NT2/D1 (cell line): ENCODE results near the gene PACS1.

Source experiments
- SUZ12 ChIP-seq: IDR thresholded peaks from 2 replicates; pipeline ENCODE4 v1.6.1; 2011; ENCODE audit not compliant: insufficient read length, insufficient read depth; ENCODE audit errors: extremely low read depth
- ZNF274 ChIP-seq: IDR thresholded peaks from 2 replicates; pipeline ENCODE4 v1.6.1; 2011; ENCODE audit warnings: mild to moderate bottlenecking, low read depth, low read length

DNA sequence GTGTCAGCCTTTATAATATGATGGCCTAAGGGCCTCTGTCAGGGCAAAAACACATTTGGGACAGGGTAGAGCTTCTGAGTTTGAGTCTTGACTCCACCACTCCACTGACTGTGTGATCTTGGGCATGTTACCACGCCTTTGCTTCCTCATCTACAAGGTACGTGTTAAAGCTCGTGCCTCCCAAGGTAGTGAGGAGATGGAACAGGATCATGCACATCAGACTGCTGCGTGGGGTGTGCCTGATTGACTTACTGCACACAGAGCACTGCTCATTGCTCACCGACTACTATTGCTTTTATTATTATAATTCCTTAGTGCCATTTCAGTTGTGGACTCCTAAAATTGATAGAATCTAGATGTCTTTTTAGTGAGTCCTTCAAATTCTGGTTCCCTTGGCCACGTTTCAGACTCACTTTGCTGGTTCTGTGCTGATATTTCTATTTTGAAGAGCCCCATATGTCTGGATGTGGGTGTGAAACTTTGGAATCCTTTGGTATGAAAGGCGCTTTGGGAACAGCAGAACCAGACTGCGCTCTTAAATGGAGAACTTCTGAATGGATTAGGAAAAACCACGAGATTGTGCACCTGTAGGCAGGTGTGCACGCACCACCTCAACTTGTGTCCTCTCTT is 154.3 kb downstream of the PACS1 start:
- no peak for TF ChIP-seq ZNF274
- no peak for TF ChIP-seq SUZ12
